NCI-H226 (cell line): Measurements from ENCODE around the gene CALML4.
A peak's percentile ranks its signal among the peaks of the same experiment; 100 is the strongest.
"Not testable (repeated sequence)": the region's sequence is repeated elsewhere in the genome, so short reads cannot be mapped to it uniquely, and the experiment has no call there.

Source experiments
- DNase-seq: peaks from one replicate; pipeline ENCODE4 v3.0.0-alpha.2; 2015

Gene CALML4

GRCh38 chr15:68204776-68205557 lies at the start of gene CALML4:
Gene CALML4 (minus strand): TSS chr15:68205332. CDS start chr15:68205247, 85 bp downstream.
- no peak for DNase-seq

- DNase-seq = peak; percentile 58
These were observed 47.9 kb upstream of the CALML4 start for GRCh38 chr15:68252925-68253534.

- no peak for DNase-seq
These were observed 44.1 kb upstream of the CALML4 start for GRCh38 chr15:68249058-68249713.

- no peak for DNase-seq
These were observed 39.1 kb upstream of the CALML4 start for GRCh38 chr15:68244235-68244634.

- no peak for DNase-seq
These were observed 36.2 kb upstream of the CALML4 start for GRCh38 chr15:68241088-68241935.

- DNase-seq = no peak
These were observed 33.9 kb upstream of the CALML4 start for GRCh38 chr15:68239025-68239424.

- DNase-seq = no peak
These were observed 29.9 kb upstream of the CALML4 start for GRCh38 chr15:68235022-68235421.

- not testable (repeated sequence) for DNase-seq
These were observed 29.4 kb upstream of the CALML4 start for GRCh38 chr15:68234520-68234919.

- no peak for DNase-seq
These were observed 28.9 kb upstream of the CALML4 start for GRCh38 chr15:68234060-68234459.

- no peak for DNase-seq
These were observed 27.8 kb upstream of the CALML4 start for GRCh38 chr15:68232937-68233336.

- DNase-seq = no peak
These were observed 27.3 kb upstream of the CALML4 start for GRCh38 chr15:68232449-68232848.

- no peak for DNase-seq
These were observed 26.1 kb upstream of the CALML4 start for GRCh38 chr15:68231102-68231818.

- no peak for DNase-seq
These were observed 25.3 kb upstream of the CALML4 start for GRCh38 chr15:68230157-68231100.

GRCh38 chr15:68229386-68230156 lies 24.4 kb upstream of the CALML4 start, which contains the start of gene CLN6:
Gene CLN6 (minus strand): TSS chr15:68229728. CDS start chr15:68229584, 144 bp downstream.
- peak; percentile 75 for DNase-seq

- DNase-seq = no peak
These were observed 23.8 kb upstream of the CALML4 start for GRCh38 chr15:68228971-68229385.

GRCh38 chr15:68228143-68228970 lies 23.2 kb upstream of the CALML4 start:
- no peak for DNase-seq

- no peak for DNase-seq
These were observed 22.6 kb upstream of the CALML4 start for GRCh38 chr15:68227643-68228142.

- DNase-seq = not testable (repeated sequence)
These were observed 20.3 kb upstream of the CALML4 start for GRCh38 chr15:68225442-68225841.
